DMS114 treated with DMSO at 0.1 percent for 48 hours (cell line): Measurements from ENCODE around the gene SAXO2.
"Not testable (repeated sequence)": the region's sequence is repeated elsewhere in the genome, so short reads cannot be mapped to it uniquely, and the experiment has no call there.

Source experiments
- DNase-seq: peaks from one replicate; lab custom pipeline; 2025; ENCODE audit not compliant: unreplicated experiment; lab: John Stamatoyannopoulos, UW

Gene SAXO2

GRCh38 chr15:82332711-82333602, 70.3 kb downstream of the SAXO2 start:
- not testable (repeated sequence) for DNase-seq

GRCh38 chr15:82333603-82334553, 71.3 kb downstream of the SAXO2 start:
- not testable (repeated sequence) for DNase-seq
